Left lung (tissue), 10 donors: ENCODE data around the gene B4GALNT1. TPM values are rescaled to one million over a fixed set of nuclear protein-coding genes. Genes with fewer than 3 reads are reported as not detected.

Source experiments
- ATAC-seq: fragments of 200-7000 bp; cut with Tn5 transposase; one replicate; pipeline ENCODE4 v1.9.1; 2020; ENCODE audit warnings: moderate library complexity
- DNase-seq, 4 donors: peaks; one replicate each; pipeline ENCODE4 v3.0.0-alpha.2; 2013 to 2020
- H3K27ac ChIP-seq, 2 donors: fragments of 200-600 bp; sonication (generic) in 1 of 2; one replicate each; pipeline versions ENCODE4 v1.5.0 to v1.8.0; 2020 to 2021
- H3K27me3 ChIP-seq, 2 donors: fragments of 200-600 bp; sonication (generic) in 1 of 2; one replicate each; pipeline versions ENCODE4 v1.5.0 to v1.8.0; 2020 to 2021
- H3K36me3 ChIP-seq, 2 donors: fragments of 200-600 bp; sonication (generic) in 1 of 2; one replicate each; pipeline versions ENCODE4 v1.5.0 to v1.8.0; 2020 to 2021
- H3K4me1 ChIP-seq, 2 donors: fragments of 200-600 bp; one replicate each; pipeline ENCODE4 v1.8.0; 2021
- H3K4me3 ChIP-seq, 2 donors: fragments of 200-600 bp; sonication (generic) in 1 of 2; one replicate each; pipeline versions ENCODE4 v1.5.0 to v1.8.0; 2020 to 2021; ENCODE audit warnings: mild to moderate bottlenecking in 1 of 2
- H3K9me3 ChIP-seq, 2 donors: fragments of 200-600 bp; sonication (generic) in 1 of 2; one replicate each; pipeline versions ENCODE4 v1.5.0 to v1.8.0; 2020 to 2021
- CTCF ChIP-seq, 2 donors: fragments of 200-600 bp; sonication (generic) in 1 of 2; IDR thresholded peaks; one replicate each; pipeline versions ENCODE4 v1.5.0 to v1.8.0; 2021; ENCODE audit warnings: antibody characterized with exemption in 2 of 2
- intact Hi-C, 2 donors: fragments of 100-400 bp; cut with DNase I; formaldehyde crosslinking; loops; one replicate each; pipeline versions ENCODE4 v1.11.2 to v1.14.2; 2022
- polyA plus RNA-seq, 6 donors: library from polyadenylated mRNA; unstranded; fragments of 120-200 nt; gene quantifications; one replicate each; pipeline ENCODE4 v1.2.1, GENCODE V29; 2013; ENCODE audit not compliant: insufficient read length in 6 of 6
- total RNA-seq, 2 donors: library from RNA; stranded (reverse); fragmentation: NEBNext Ultra II Directional; extraction: Animal tissue kit (Norgen Biotek cat#: 25700); gene quantifications; one replicate each; pipeline ENCODE4 v1.2.1, GENCODE V29; 2021
- donor health status: DM: no; HTN: yes; CAD: no.
- donor health status: DM: no; HTN: no; CAD: no.

B4GALNT1 gene
- total and polyA plus RNA-seq, 8 donors: 0.78 to 3.8 (median 1.4) TPM

- H3K9me3 ChIP-seq: no peaks in the 10 kb centered on the region
- intact Hi-C loops: no loop called here
- no peak overlapping the region for H3K27ac ChIP-seq
- no peaks in the 10 kb centered on the region for H3K36me3 ChIP-seq
- H3K4me3 ChIP-seq: no peak overlapping the region
- ATAC-seq: no peak
- TF ChIP-seq CTCF (IDR thresholded peaks at IDR 0.05): no peak
- H3K27me3 ChIP-seq: peaks cover 25 to 100% of the 10 kb centered on the region in 2 donors
- no peak for DNase-seq
- peaks cover 10 to 26% of the 10 kb centered on the region in 2 donors for H3K4me1 ChIP-seq
Observed at GRCh38 chr12:57614948-57615500, 18.0 kb downstream of the B4GALNT1 start.

- no peak overlapping the region for H3K27ac ChIP-seq
- peaks cover 19 to 100% of the 10 kb centered on the region in 2 donors for H3K27me3 ChIP-seq
- no peak for TF ChIP-seq CTCF (IDR thresholded peaks at IDR 0.05)
- intact Hi-C loops: no loop called here
- peaks cover 10 to 22% of the 10 kb centered on the region in 2 donors for H3K4me1 ChIP-seq
- no peaks in the 10 kb centered on the region for H3K9me3 ChIP-seq
- ATAC-seq: no peak
- H3K36me3 ChIP-seq: no peaks in the 10 kb centered on the region
- no peak overlapping the region for H3K4me3 ChIP-seq
- DNase-seq: no peak
Observed at GRCh38 chr12:57614178-57614947, 18.6 kb downstream of the B4GALNT1 start.

- no peaks in the 10 kb centered on the region for H3K36me3 ChIP-seq
- no peak for TF ChIP-seq CTCF (IDR thresholded peaks at IDR 0.05)
- H3K4me3 ChIP-seq: no peak overlapping the region
- H3K4me1 ChIP-seq: peaks cover 10 to 20% of the 10 kb centered on the region in 2 donors
- no peak for ATAC-seq
- peaks cover 12 to 100% of the 10 kb centered on the region in 2 donors for H3K27me3 ChIP-seq
- intact Hi-C loops: no loop called here
- no peak overlapping the region for H3K27ac ChIP-seq
- H3K9me3 ChIP-seq: no peaks in the 10 kb centered on the region
- no peak for DNase-seq
Observed at GRCh38 chr12:57613427-57614109, 19.4 kb downstream of the B4GALNT1 start.

GRCh38 chr12:57612711-57613426 lies 20.1 kb downstream of the B4GALNT1 start:
- Histone ChIP-seq H3K4me1 (peaks cover 10 to 20% of the 10 kb centered on the region in 2 donors), H3K36me3 (no peaks in the 10 kb centered on the region), H3K9me3 (no peaks in the 10 kb centered on the region), H3K27me3 (peaks cover 12 to 97% of the 10 kb centered on the region in 2 donors), H3K27ac (no peak overlapping the region), H3K4me3 (no peak overlapping the region)
- ATAC-seq (no peak), DNase-seq (no peak)
- intact Hi-C loops: no loop called here
- TF ChIP-seq CTCF (IDR thresholded peaks at IDR 0.05): no peak
